ENCODE results near the gene C3.

DNA sequence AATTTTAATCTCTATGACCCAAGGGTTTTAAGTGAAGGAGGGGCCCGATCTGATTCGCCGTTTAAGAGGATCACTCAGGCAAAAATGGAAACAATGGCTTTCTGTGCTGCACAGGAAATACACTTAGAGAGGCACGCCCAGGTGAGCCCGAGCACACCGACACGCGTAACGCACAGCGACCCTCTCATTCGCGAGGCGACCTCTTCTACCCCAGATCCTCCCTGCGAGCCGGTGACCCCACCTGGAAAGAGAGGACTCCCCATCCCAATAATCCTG is 46.6 kb upstream of the C3 start:
- TF ChIP-seq, protein P1, sequence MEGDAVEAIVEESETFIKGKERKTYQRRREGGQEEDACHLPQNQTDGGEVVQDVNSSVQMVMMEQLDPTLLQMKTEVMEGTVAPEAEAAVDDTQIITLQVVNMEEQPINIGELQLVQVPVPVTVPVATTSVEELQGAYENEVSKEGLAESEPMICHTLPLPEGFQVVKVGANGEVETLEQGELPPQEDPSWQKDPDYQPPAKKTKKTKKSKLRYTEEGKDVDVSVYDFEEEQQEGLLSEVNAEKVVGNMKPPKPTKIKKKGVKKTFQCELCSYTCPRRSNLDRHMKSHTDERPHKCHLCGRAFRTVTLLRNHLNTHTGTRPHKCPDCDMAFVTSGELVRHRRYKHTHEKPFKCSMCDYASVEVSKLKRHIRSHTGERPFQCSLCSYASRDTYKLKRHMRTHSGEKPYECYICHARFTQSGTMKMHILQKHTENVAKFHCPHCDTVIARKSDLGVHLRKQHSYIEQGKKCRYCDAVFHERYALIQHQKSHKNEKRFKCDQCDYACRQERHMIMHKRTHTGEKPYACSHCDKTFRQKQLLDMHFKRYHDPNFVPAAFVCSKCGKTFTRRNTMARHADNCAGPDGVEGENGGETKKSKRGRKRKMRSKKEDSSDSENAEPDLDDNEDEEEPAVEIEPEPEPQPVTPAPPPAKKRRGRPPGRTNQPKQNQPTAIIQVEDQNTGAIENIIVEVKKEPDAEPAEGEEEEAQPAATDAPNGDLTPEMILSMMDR (IDR thresholded peaks at IDR 0.05; ENCODE audit: borderline replicate concordance, extremely low read depth, low read length, poor library complexity, severe bottlenecking), result no peak
- TF ChIP-seq EZH2 (IDR thresholded peaks at IDR 0.05; ENCODE audit: borderline replicate concordance, low read depth, low read length, severe bottlenecking), result no peak

Data from DND-41 (cell line).